NCI-H748 (cell line): ENCODE data around the gene SHISA5.
"Not testable (repeated sequence)": the region's sequence is repeated elsewhere in the genome, so short reads cannot be mapped to it uniquely, and the experiment has no call there.

Source experiments
- DNase-seq: peaks from one replicate; lab custom pipeline; 2025; ENCODE audit not compliant: unreplicated experiment; lab: John Stamatoyannopoulos, UW

Gene SHISA5

GRCh38 chr3:48461767-48462166, 42.2 kb downstream of the SHISA5 start:
- not testable (repeated sequence) for DNase-seq

GRCh38 chr3:48460517-48460902, 43.5 kb downstream of the SHISA5 start:
- no peak for DNase-seq

- DNase-seq, result no peak
Measured at GRCh38 chr3:48459773-48460516, 44.0 kb downstream of the SHISA5 start.

GRCh38 chr3:48459331-48459730, 44.6 kb downstream of the SHISA5 start:
- DNase-seq, result no peak

GRCh38 chr3:48456456-48456855, 47.5 kb downstream of the SHISA5 start:
- no peak for DNase-seq

- DNase-seq, result no peak
Measured at GRCh38 chr3:48451270-48451669, 52.7 kb downstream of the SHISA5 start.

- DNase-seq, result peak; percentile 90
Measured at GRCh38 chr3:48446425-48447193, 57.4 kb downstream of the SHISA5 start, which contains the start of gene ATRIP. ATRIP (plus strand) TSS chr3:48446737; CDS start chr3:48446846, 109 bp downstream.

GRCh38 chr3:48446043-48446424, 57.9 kb downstream of the SHISA5 start:
- DNase-seq, result no peak

- DNase-seq, result no peak
Measured at GRCh38 chr3:48445277-48445882, 58.6 kb downstream of the SHISA5 start.

- no peak for DNase-seq
Measured at GRCh38 chr3:48441940-48442339, 62.0 kb downstream of the SHISA5 start.

- peak; percentile 22 for DNase-seq
Measured at GRCh38 chr3:48440590-48440958, 63.4 kb downstream of the SHISA5 start.

GRCh38 chr3:48439820-48440589, 64.0 kb downstream of the SHISA5 start, which contains the start of the genes CCDC51 and TMA7:
CCDC51 (minus strand) TSS chr3:48440119; CDS start chr3:48435128, 4,991 bp downstream.
TMA7 (plus strand) TSS chr3:48440257; CDS start chr3:48440297, 40 bp downstream.
- peak; percentile 96 for DNase-seq

- DNase-seq, result no peak
Measured at GRCh38 chr3:48437812-48438211, 66.2 kb downstream of the SHISA5 start.

GRCh38 chr3:48436855-48437254, 67.1 kb downstream of the SHISA5 start:
- no peak for DNase-seq

- no peak for DNase-seq
Measured at GRCh38 chr3:48436477-48436787, 67.5 kb downstream of the SHISA5 start.

GRCh38 chr3:48435774-48436476, 68.0 kb downstream of the SHISA5 start:
- DNase-seq, result peak; percentile 76

GRCh38 chr3:48435223-48435595, 68.8 kb downstream of the SHISA5 start:
- DNase-seq, result no peak

GRCh38 chr3:48434591-48435222, 69.3 kb downstream of the SHISA5 start:
- no peak for DNase-seq

- DNase-seq, result no peak
Measured at GRCh38 chr3:48433472-48434118, 70.4 kb downstream of the SHISA5 start.
